Ureter (tissue), 1 donor: ENCODE results near the gene CEACAM19. TPM values are rescaled to one million over a fixed set of nuclear protein-coding genes. Genes with fewer than 3 reads are reported as not detected.
"Not testable (repeated sequence)": the region's sequence is repeated elsewhere in the genome, so short reads cannot be mapped to it uniquely, and the experiment has no call there.

Experiments used
- DNase-seq: peaks from one replicate; pipeline ENCODE4 v3.0.0-alpha.2; 2020; ENCODE audit warnings: low spot score
- total RNA-seq: library from RNA; stranded (reverse); gene quantifications from one replicate; pipeline ENCODE4 v1.2.4, GENCODE V29; 2023
- donor health status: DM: yes; HTN: yes; CAD: no.

The CEACAM19 gene
- 4.5 TPM for total RNA-seq

- DNase-seq: no peak
Observed at GRCh38 chr19:44671400-44671799, at the start of gene CEACAM19. TSS of gene CEACAM19 (plus strand) at chr19:44671482. CDS start at chr19:44671932, 450 bp downstream.

GRCh38 chr19:44623080-44623479 is 48.2 kb upstream of the CEACAM19 start:
- no peak for DNase-seq

GRCh38 chr19:44623626-44624025 is 47.7 kb upstream of the CEACAM19 start:
- no peak for DNase-seq

- DNase-seq: no peak
Observed at GRCh38 chr19:44624840-44625354, 46.4 kb upstream of the CEACAM19 start.

GRCh38 chr19:44625637-44626036 is 45.6 kb upstream of the CEACAM19 start:
- DNase-seq: not testable (repeated sequence)

GRCh38 chr19:44626048-44626624 is 45.1 kb upstream of the CEACAM19 start:
- no peak for DNase-seq

- DNase-seq: no peak
Observed at GRCh38 chr19:44627631-44628030, 43.7 kb upstream of the CEACAM19 start.

- no peak for DNase-seq
Observed at GRCh38 chr19:44628793-44629192, 42.5 kb upstream of the CEACAM19 start.

GRCh38 chr19:44631611-44632010 is 39.7 kb upstream of the CEACAM19 start:
- DNase-seq: not testable (repeated sequence)

- not testable (repeated sequence) for DNase-seq
Observed at GRCh38 chr19:44634058-44634457, 37.2 kb upstream of the CEACAM19 start.

GRCh38 chr19:44634785-44635184 is 36.5 kb upstream of the CEACAM19 start:
- no peak for DNase-seq

- DNase-seq: no peak
Observed at GRCh38 chr19:44635581-44636438, 35.5 kb upstream of the CEACAM19 start.

GRCh38 chr19:44636439-44637389 is 34.6 kb upstream of the CEACAM19 start:
- DNase-seq: no peak

GRCh38 chr19:44637390-44637764 is 33.9 kb upstream of the CEACAM19 start:
- no peak for DNase-seq

- DNase-seq: no peak
Observed at GRCh38 chr19:44640518-44640917, 30.8 kb upstream of the CEACAM19 start.

GRCh38 chr19:44641501-44642265 is 29.6 kb upstream of the CEACAM19 start:
- no peak for DNase-seq

- no peak for DNase-seq
Observed at GRCh38 chr19:44642377-44642776, 28.9 kb upstream of the CEACAM19 start.

- peak; percentile 62 for DNase-seq
Observed at GRCh38 chr19:44643605-44644401, 27.5 kb upstream of the CEACAM19 start, which contains the start of gene PVR. TSS of gene PVR (plus strand) at chr19:44643910. CDS start at chr19:44644097, 187 bp downstream.

GRCh38 chr19:44644402-44645016 is 26.8 kb upstream of the CEACAM19 start:
- no peak for DNase-seq
